HepG2 (cell line): ENCODE measurements around the gene CD7. TPM values are rescaled to one million over a fixed set of nuclear protein-coding genes. Genes with fewer than 3 reads are reported as not detected.

ENCODE experiments used
- CENPT ChIP-seq: sonication (generic); formaldehyde crosslinking; IDR thresholded peaks from 2 replicates; pipeline ENCODE4 v1.8.0; 2022; ENCODE audit warnings: low read depth, mild to moderate bottlenecking, moderate library complexity, missing genetic modification reagents
- E2F1 ChIP-seq: sonication (generic); formaldehyde crosslinking; IDR thresholded peaks from 2 replicates; pipeline ENCODE4 v1.5.0; 2020; ENCODE audit warnings: missing genetic modification reagents
- ELF3 ChIP-seq: IDR thresholded peaks from 2 replicates; pipeline ENCODE4 v1.6.1; 2016; ENCODE audit warnings: missing genetic modification reagents, missing compliant biosample characterization
- HDAC2 ChIP-seq: sonication (generic); formaldehyde crosslinking; IDR thresholded peaks from 2 replicates; pipeline ENCODE4 v1.4.0; 2020; ENCODE audit warnings: missing genetic modification reagents
- HNRNPL ChIP-seq: fragments of 200-400 bp; formaldehyde crosslinking; IDR thresholded peaks from 2 replicates; pipeline ENCODE4 v1.6.1; 2017; ENCODE audit warnings: mild to moderate bottlenecking, low read depth, low read length
- HNRNPLL ChIP-seq: fragments of 200-400 bp; formaldehyde crosslinking; IDR thresholded peaks from 2 replicates; pipeline ENCODE4 v1.6.1; 2017; ENCODE audit warnings: mild to moderate bottlenecking, low read depth, low read length; ENCODE audit not compliant: poor library complexity, severe bottlenecking
- MIER3 ChIP-seq: IDR thresholded peaks from 2 replicates; pipeline ENCODE4 v1.6.1; 2016; ENCODE audit warnings: missing compliant biosample characterization, borderline replicate concordance
- SMAD1 ChIP-seq: sonication (generic); formaldehyde crosslinking; IDR thresholded peaks from 2 replicates; pipeline ENCODE4 v1.4.0; 2020; ENCODE audit warnings: missing genetic modification reagents, low read depth, mild to moderate bottlenecking, borderline replicate concordance
- TBL1XR1 ChIP-seq: fragments of 150-350 bp; IDR thresholded peaks from 2 replicates; pipeline ENCODE4 v1.6.1; 2014; ENCODE audit warnings: borderline replicate concordance, low read length; ENCODE audit not compliant: partially characterized antibody
- TGIF2 ChIP-seq: IDR thresholded peaks from 2 replicates; pipeline ENCODE4 v1.6.1; 2016; ENCODE audit warnings: control low read depth, missing compliant biosample characterization
- U2AF1 ChIP-seq: fragments of 200-400 bp; formaldehyde crosslinking; optimal IDR thresholded peaks from 2 replicates; pipeline ENCODE3; 2017; ENCODE audit warnings: mild to moderate bottlenecking, low read depth, low read length
- ZFX ChIP-seq: sonication (generic); formaldehyde crosslinking; IDR thresholded peaks from 2 replicates; pipeline ENCODE4 v1.4.0; 2020; ENCODE audit warnings: mild to moderate bottlenecking, low read depth, missing genetic modification reagents, moderate library complexity
- ZHX2 ChIP-seq, 2 experiments: sonication (generic) in 1 of 2; formaldehyde crosslinking in 1 of 2; IDR thresholded peaks; 2 replicates each; pipeline versions ENCODE4 v1.6.1 to v1.9.0; 2014 to 2022; ENCODE audit warnings: antibody characterized with exemption in 1 of 2, borderline replicate concordance in 1 of 2, inconsistent platforms in 1 of 2, low read depth in 1 of 2, missing genetic modification reagents in 1 of 2
- ZNF605 ChIP-seq: sonication (generic); formaldehyde crosslinking; IDR thresholded peaks from 2 replicates; pipeline ENCODE4 v1.8.0; 2022; ENCODE audit warnings: mild to moderate bottlenecking, missing genetic modification reagents
- ZNF841 ChIP-seq: sonication (generic); formaldehyde crosslinking; IDR thresholded peaks from 2 replicates; pipeline ENCODE4 v1.8.1; 2023; ENCODE audit warnings: missing genetic modification reagents, borderline replicate concordance
- polyA plus RNA-seq, 8 experiments: library from polyadenylated mRNA; depleted of rRNA in 3 of 8; stranded (reverse) in 7 of 8; unstranded in 1 of 8; fragments of >200 nt; fragmentation: Illumina TruSeq in 4 of 8; extraction: Trizol in 4 of 8; gene quantifications; 2 replicates each; pipeline versions ENCODE4 v1.2.1 to v1.2.3, GENCODE V29; 2011 to 2016; ENCODE audit warnings: low read depth in 4 of 8, missing spikeins in 1 of 8, mixed read lengths in 1 of 8; ENCODE audit not compliant: insufficient read depth in 1 of 8
- total RNA-seq, 5 experiments: library from RNA; depleted of rRNA; stranded (reverse); fragments of >200 nt; fragmentation: Illumina TruSeq; extraction: Trizol; gene quantifications; 2 replicates each; pipeline ENCODE4 v1.2.3, GENCODE V29; 2016; ENCODE audit warnings: low read depth in 1 of 5
- TF ChIP-seq, protein P1 (sequence below): sonication (generic); formaldehyde crosslinking; IDR thresholded peaks from 2 replicates; pipeline ENCODE4 v1.5.0; 2020; ENCODE audit warnings: mild to moderate bottlenecking, missing genetic modification reagents

CD7 gene
- total and polyA plus RNA-seq, 2 of the 13 experiments (the other 11 are each of a cell fraction or from before 2014, with no cell fraction given) = 67.6 to 76.4 TPM

DNA sequence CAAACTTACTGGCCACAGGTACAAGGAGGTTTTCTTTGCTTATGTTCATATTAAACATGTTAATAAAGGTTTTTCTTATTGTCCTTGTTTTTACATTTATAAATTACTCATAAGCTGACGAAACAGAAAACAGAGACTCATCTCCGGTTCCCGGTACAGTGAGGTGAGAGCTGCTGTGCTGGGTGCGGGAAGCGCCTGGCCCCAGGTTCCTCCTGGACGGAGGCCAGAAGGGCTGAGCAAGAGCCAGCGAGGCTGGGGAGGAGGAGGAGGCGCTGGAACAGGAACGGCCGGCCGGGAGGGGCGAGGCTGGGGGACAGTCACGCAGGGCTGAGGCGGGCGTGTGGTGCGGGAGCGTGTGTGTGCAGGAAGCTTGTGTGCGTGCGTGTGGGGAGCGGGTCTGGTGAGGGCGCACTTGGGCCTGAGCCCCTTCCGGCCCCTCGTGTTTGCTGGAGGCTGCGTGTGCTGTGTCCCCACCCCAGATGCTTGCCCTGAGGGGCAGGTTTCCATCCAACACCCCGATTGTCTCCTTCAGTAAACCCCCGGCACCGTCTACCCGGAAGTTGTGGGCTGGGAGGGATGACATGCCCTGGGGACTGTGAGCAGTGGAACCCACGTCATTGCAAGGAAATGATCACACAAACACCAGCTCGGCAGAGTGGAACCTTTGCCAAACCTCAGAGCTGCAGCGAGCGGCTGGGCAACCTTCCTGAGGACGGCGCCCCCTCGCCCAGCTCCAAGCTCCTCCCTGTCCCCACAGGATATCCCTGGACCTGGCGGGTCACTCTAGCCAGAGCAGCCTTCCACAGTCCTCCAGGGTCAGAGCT, 19.5 kb downstream of the CD7 start (continued):
- TF ChIP-seq SMAD1 (CRISPR knock-in tag) (peak; percentile 63; the same call in 1 of the 2 replicates), TGIF2 (0 out of 2 replicates have a peak, but pooled peaks have one; percentile 32), TBL1XR1 (no peak), ZHX2 (IDR thresholded peaks at IDR 0.05; ENCODE audit: low read depth) (peak; percentile 87), ZHX2 (CRISPR knock-in tag; IDR thresholded peaks at IDR 0.05; ENCODE audit: borderline replicate concordance) (no peak), ZNF605 (peak; percentile 22), CENPT (CRISPR knock-in tag) (no peak), ELF3 (CRISPR knock-in tag) (peak; percentile 81; the same call in 1 of the 2 replicates), ZFX (peak; percentile 52; the same call in 1 of the 2 replicates), HNRNPLL (peak; percentile 44), HNRNPL (peak; percentile 89; the same call in 1 of the 2 replicates), U2AF1 (peak; percentile 51), HDAC2 (CRISPR knock-in tag) (peak; percentile 13), ZNF841 (CRISPR knock-in tag) (no peak), E2F1 (CRISPR knock-in tag) (no peak), MIER3 (CRISPR knock-in tag) (0 out of 2 replicates have a peak, but pooled peaks have one; percentile 15)
- TF ChIP-seq, protein P1, sequence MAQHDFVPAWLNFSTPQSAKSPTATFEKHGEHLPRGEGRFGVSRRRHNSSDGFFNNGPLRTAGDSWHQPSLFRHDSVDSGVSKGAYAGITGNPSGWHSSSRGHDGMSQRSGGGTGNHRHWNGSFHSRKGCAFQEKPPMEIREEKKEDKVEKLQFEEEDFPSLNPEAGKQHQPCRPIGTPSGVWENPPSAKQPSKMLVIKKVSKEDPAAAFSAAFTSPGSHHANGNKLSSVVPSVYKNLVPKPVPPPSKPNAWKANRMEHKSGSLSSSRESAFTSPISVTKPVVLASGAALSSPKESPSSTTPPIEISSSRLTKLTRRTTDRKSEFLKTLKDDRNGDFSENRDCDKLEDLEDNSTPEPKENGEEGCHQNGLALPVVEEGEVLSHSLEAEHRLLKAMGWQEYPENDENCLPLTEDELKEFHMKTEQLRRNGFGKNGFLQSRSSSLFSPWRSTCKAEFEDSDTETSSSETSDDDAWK (CRISPR knock-in tag) = no peak
- TF ChIP-seq, all 625 proteins: peak for 171
